A549 (cell line): ENCODE results near the gene KRT16. TPM values are rescaled to one million over a fixed set of nuclear protein-coding genes. Genes with fewer than 3 reads are reported as not detected.

Experiments used
- ATAC-seq, 2 experiments: fragments of 200-7000 bp in 1 of 2; fragments of >200 bp in 1 of 2; cut with Nextera tagmentation in 1 of 2; cut with Tn5 transposase in 1 of 2; 3 replicates each; pipeline versions ENCODE4 v1.8.0 to v1.9.1; 2018 to 2020; ENCODE audit warnings: mild to moderate bottlenecking in 1 of 2, moderate library complexity in 1 of 2
- CTCF ChIA-PET: fragments of 300-600 bp; sonication (Branson Sonifier 250); formaldehyde crosslinking; extraction: SDS; loops from one replicate; lab custom pipeline; 2021; ENCODE audit warnings: antibody characterized with exemption, inconsistent platforms; lab: Yijun Ruan, JAX
- POLR2A ChIA-PET: fragments of 350-600 bp; formaldehyde crosslinking; extraction: SDS; loops from one replicate; lab custom pipeline; 2021; ENCODE audit warnings: antibody characterized with exemption, inconsistent platforms; lab: Yijun Ruan, JAX
- DNase-seq, 2 experiments: peaks; one replicate each; pipeline versions ENCODE4 v3.0.0 to v3.0.0-alpha.2; 2011 to 2016; ENCODE audit warnings: low read depth in 1 of 2, low spot score in 1 of 2
- FAIRE-seq: peaks from 2 replicates; lab custom pipeline; 2011; peaks lifted over from hg19 to GRCh38; lab: Jason Lieb, UNC
- H3K27ac ChIP-seq, 2 experiments: fragments of >200 bp; sonication (Bioruptor Twin); formaldehyde crosslinking; 3 replicates each; pipeline ENCODE4 v1.5.1; 2016 to 2017
- H3K4me1 ChIP-seq: fragments of >200 bp; sonication (Bioruptor Twin); formaldehyde crosslinking; 3 replicates; pipeline ENCODE4 v1.6.1; 2016
- H3K4me2 ChIP-seq: fragments of >200 bp; sonication (Bioruptor Twin); formaldehyde crosslinking; 3 replicates; pipeline ENCODE4 v1.6.1; 2016
- H3K4me3 ChIP-seq: fragments of >200 bp; sonication (Bioruptor Twin); formaldehyde crosslinking; 3 replicates; pipeline ENCODE4 v1.5.1; 2016
- H3K9me3 ChIP-seq: fragments of >200 bp; sonication (Bioruptor Twin); formaldehyde crosslinking; 3 replicates; pipeline ENCODE4 v1.6.1; 2016
- BHLHE40 ChIP-seq: IDR thresholded peaks from 2 replicates; pipeline ENCODE4 v1.6.1; 2012; ENCODE audit warnings: low read depth, low read length, inconsistent platforms
- CBX8 ChIP-seq: fragments of 200-600 bp; sonication (generic); IDR thresholded peaks from 2 replicates; pipeline ENCODE4 v1.6.1; 2016
- CEBPB ChIP-seq, 2 experiments: fragments of >200 bp in 1 of 2; sonication (Bioruptor Twin) in 1 of 2; formaldehyde crosslinking in 1 of 2; IDR thresholded peaks; 2 replicates each; pipeline ENCODE4 v1.6.1; 2012 to 2016
- CHD4 ChIP-seq: fragments of 200-600 bp; sonication (generic); IDR thresholded peaks from 2 replicates; pipeline ENCODE4 v1.6.1; 2016; ENCODE audit warnings: antibody characterized with exemption, mild to moderate bottlenecking, borderline replicate concordance
- EHF ChIP-seq: fragments of 250-450 bp; sonication (Bioruptor Pico); IDR thresholded peaks from 2 replicates; pipeline ENCODE4 v1.5.0; 2020; ENCODE audit warnings: mild to moderate bottlenecking
- EHMT2 ChIP-seq: fragments of 200-600 bp; sonication (generic); IDR thresholded peaks from 2 replicates; pipeline ENCODE4 v1.6.1; 2016; ENCODE audit warnings: antibody characterized with exemption, low read depth, mild to moderate bottlenecking, moderate library complexity
- ELK1 ChIP-seq: fragments of 150-350 bp; IDR thresholded peaks from 2 replicates; pipeline ENCODE4 v1.6.1; 2014; ENCODE audit warnings: low read depth, mild to moderate bottlenecking, low read length
- EP300 ChIP-seq, 2 experiments: fragments of >200 bp; sonication (Bioruptor Twin); formaldehyde crosslinking; IDR thresholded peaks; 2 replicates in 1 of 2; 3 replicates in 1 of 2; pipeline ENCODE4 v1.6.1; 2016 to 2017
- FOSB ChIP-seq: fragments of 250-450 bp; sonication (Bioruptor Pico); IDR thresholded peaks from 2 replicates; pipeline ENCODE4 v1.5.0; 2020; ENCODE audit warnings: mild to moderate bottlenecking, moderate library complexity
- FOSL2 ChIP-seq, 2 experiments: fragments of 450-650 bp in 1 of 2; fragments of >200 bp in 1 of 2; sonication (Bioruptor Twin) in 1 of 2; formaldehyde crosslinking; IDR thresholded peaks; 2 replicates each; pipeline versions ENCODE4 v1.5.0 to v1.6.1; 2016 to 2020; ENCODE audit warnings: mild to moderate bottlenecking in 1 of 2, moderate library complexity in 1 of 2
- GATA3 ChIP-seq: IDR thresholded peaks from 2 replicates; pipeline ENCODE4 v1.6.1; 2012; ENCODE audit warnings: borderline replicate concordance
- HOXA7 ChIP-seq: fragments of 250-450 bp; sonication (Bioruptor Pico); IDR thresholded peaks from 2 replicates; pipeline ENCODE4 v1.5.0; 2020; ENCODE audit warnings: mild to moderate bottlenecking, moderate library complexity
- HOXB5 ChIP-seq: fragments of 250-450 bp; sonication (Bioruptor Pico); IDR thresholded peaks from 2 replicates; pipeline ENCODE4 v1.5.0; 2020; ENCODE audit warnings: mild to moderate bottlenecking, moderate library complexity
- JUN ChIP-seq, 2 experiments: fragments of >200 bp; sonication (Bioruptor Twin); formaldehyde crosslinking; IDR thresholded peaks; 2 replicates in 1 of 2; 3 replicates in 1 of 2; pipeline ENCODE4 v1.6.1; 2016 to 2017
- KDM5A ChIP-seq: fragments of 200-600 bp; sonication (generic); IDR thresholded peaks from 2 replicates; pipeline ENCODE4 v1.6.1; 2016; ENCODE audit warnings: antibody characterized with exemption, mild to moderate bottlenecking
- MAFK ChIP-seq: fragments of 450-650 bp; IDR thresholded peaks from 2 replicates; pipeline ENCODE4 v1.6.1; 2014; ENCODE audit not compliant: partially characterized antibody
- MAX ChIP-seq: IDR thresholded peaks from 2 replicates; pipeline ENCODE4 v1.6.1; 2012
- MYC ChIP-seq: IDR thresholded peaks from 2 replicates; pipeline ENCODE4 v1.6.1; 2012; ENCODE audit warnings: mild to moderate bottlenecking, inconsistent platforms, low read length, improper control_type of control experiment, borderline replicate concordance
- NFE2L2 ChIP-seq: fragments of 150-350 bp; conservative IDR thresholded peaks from 2 replicates; pipeline ENCODE4 v1.6.1; 2014; ENCODE audit warnings: low read length
- NPAS2 ChIP-seq: fragments of 250-450 bp; sonication (Bioruptor Pico); IDR thresholded peaks from 2 replicates; pipeline ENCODE4 v1.8.0; 2022; ENCODE audit warnings: mild to moderate bottlenecking, moderate library complexity, borderline replicate concordance
- NR3C1 ChIP-seq: fragments of >200 bp; sonication (Bioruptor Twin); formaldehyde crosslinking; IDR thresholded peaks from 3 replicates; pipeline ENCODE4 v1.6.1; 2017
- PBX3 ChIP-seq: IDR thresholded peaks from 2 replicates; pipeline ENCODE4 v1.6.1; 2012
- POLR2A ChIP-seq: IDR thresholded peaks from 2 replicates; pipeline ENCODE4 v1.6.1; 2012; ENCODE audit warnings: mild to moderate bottlenecking, low read length
- RAD21 ChIP-seq, 2 experiments: fragments of >200 bp in 1 of 2; sonication (Bioruptor Twin) in 1 of 2; formaldehyde crosslinking in 1 of 2; IDR thresholded peaks in 1 of 2; conservative IDR thresholded peaks in 1 of 2; 2 replicates in 1 of 2; 3 replicates in 1 of 2; pipeline ENCODE4 v1.6.1; 2012 to 2018; ENCODE audit warnings: inconsistent platforms in 1 of 2
- RCOR1 ChIP-seq: fragments of 150-350 bp; IDR thresholded peaks from 2 replicates; pipeline ENCODE4 v1.6.1; 2014; ENCODE audit warnings: antibody characterized with exemption, low read length, low read depth
- RFX5 ChIP-seq: fragments of 450-650 bp; IDR thresholded peaks from 2 replicates; pipeline ENCODE4 v1.7.1; 2014; ENCODE audit warnings: antibody characterized with exemption, mild to moderate bottlenecking, moderate library complexity
- SMC3 ChIP-seq: fragments of >200 bp; sonication (Bioruptor Twin); formaldehyde crosslinking; IDR thresholded peaks from 3 replicates; pipeline ENCODE4 v1.6.1; 2018; ENCODE audit warnings: inconsistent platforms
- TFCP2L1 ChIP-seq: fragments of 250-450 bp; sonication (Bioruptor Pico); IDR thresholded peaks from 2 replicates; pipeline ENCODE4 v1.5.0; 2021; ENCODE audit warnings: mild to moderate bottlenecking
- TP53 ChIP-seq: fragments of 250-450 bp; sonication (Bioruptor Pico); IDR thresholded peaks from 2 replicates; pipeline ENCODE4 v1.5.0; 2021; ENCODE audit warnings: mild to moderate bottlenecking, moderate library complexity
- ZFP36 ChIP-seq: fragments of 450-650 bp; IDR thresholded peaks from 2 replicates; pipeline ENCODE4 v1.6.1; 2014; ENCODE audit warnings: borderline replicate concordance; ENCODE audit not compliant: partially characterized antibody
- ZSCAN20 ChIP-seq: fragments of 250-450 bp; sonication (Bioruptor Pico); IDR thresholded peaks from 2 replicates; pipeline ENCODE4 v1.8.0; 2022; ENCODE audit warnings: mild to moderate bottlenecking, moderate library complexity
- WGBS: methylation state at CpG from one replicate; pipeline ENCODE4 v1.1.6; 2017; ENCODE audit errors: missing lambda C conversion rate; 5-methylcytosine and 5-hydroxymethylcytosine counted together
- polyA plus RNA-seq, 4 experiments: library from polyadenylated mRNA; depleted of rRNA in 3 of 4; stranded (reverse); fragments of >200 nt; fragmentation: RNase III in 1 of 4; extraction: RNeasy Plus Mini Kit Qiagen cat#74134 plus additional on column Dnase treatment in 1 of 4; gene quantifications; 2 replicates in 3 of 4; 3 replicates in 1 of 4; pipeline ENCODE4 v1.2.3, GENCODE V29; 2011 to 2017
- TF ChIP-seq, protein P1 (sequence below): fragments of 200-600 bp; sonication (generic); IDR thresholded peaks from 2 replicates; pipeline ENCODE4 v1.6.1; 2016; ENCODE audit warnings: antibody characterized with exemption, mild to moderate bottlenecking, moderate library complexity
- TF ChIP-seq, protein P2 (sequence below): IDR thresholded peaks from 2 replicates; pipeline ENCODE4 v1.6.1; 2012; ENCODE audit warnings: low read depth, borderline replicate concordance

The KRT16 gene
- polyA plus RNA-seq, 2 of the 4 experiments (the other 2 are of a cell fraction): 0.28 TPM; not detected in 1

DNA sequence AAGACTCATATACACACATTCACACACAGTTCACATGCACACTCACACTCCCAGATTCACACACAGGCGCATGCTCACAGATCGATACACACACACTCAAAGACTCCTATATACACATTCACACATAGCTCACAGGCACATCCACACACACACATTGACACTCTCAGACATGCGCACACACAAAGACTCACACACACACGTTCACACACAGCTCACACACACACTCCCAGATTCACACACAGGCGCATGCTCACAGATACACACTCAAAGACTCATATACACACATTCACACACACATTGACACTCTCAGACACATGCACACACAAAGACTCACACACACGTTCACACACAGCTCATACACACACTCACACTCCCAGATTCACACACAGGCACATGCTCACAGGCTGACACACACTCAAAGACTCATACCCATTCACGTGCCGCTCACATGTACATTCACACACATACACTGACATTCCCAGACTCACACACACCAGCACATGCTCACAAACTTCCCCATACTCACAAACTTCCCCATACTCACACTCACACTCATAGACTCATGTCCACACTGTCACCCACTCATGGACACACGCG lies 37.5 kb upstream of the KRT16 start (continued):
- TF ChIP-seq RAD21 (conservative IDR thresholded peaks at IDR 0.05 in 1 of 2, IDR thresholded peaks at IDR 0.05 in 1 of 2) (no peak), CEBPB (IDR thresholded peaks at IDR 0.05) (no peak)

DNA sequence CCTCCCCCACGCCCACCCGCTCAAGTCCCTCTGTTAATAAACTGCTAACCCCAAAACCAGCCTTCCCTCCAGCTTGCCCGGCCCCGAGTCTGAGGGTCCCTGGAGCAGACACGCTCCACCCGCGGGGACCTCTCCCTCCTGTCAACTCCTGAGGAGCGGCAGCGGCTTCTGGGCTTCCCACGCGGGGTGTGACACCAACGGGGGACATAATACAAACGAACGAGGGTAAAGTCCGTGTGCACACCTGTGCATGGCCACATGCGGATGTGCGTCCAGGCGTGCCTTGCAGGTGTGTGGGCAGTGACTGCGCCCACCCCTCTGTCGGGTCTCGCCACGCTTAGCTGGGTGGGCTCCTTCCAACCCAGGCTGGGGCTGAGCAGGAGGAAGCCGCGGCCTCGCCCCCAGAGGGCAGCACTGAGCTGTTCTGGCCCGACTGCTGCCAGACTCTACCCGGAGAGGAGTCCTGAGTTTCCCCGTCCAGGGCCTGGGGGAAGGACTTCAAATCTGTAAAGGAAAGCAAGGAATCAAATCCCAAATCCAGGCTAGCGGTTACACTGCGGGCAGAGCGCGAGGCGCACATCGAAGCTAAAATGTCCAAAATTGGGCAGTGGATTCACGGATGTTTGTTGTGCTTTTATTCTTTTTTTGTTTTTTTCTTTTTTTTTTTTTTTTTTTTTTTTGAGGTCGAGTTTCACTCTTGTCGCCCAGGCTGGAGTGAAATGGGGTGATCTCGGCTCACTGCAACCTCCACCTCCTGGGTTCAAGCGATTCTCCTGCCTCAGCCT lies 36.0 kb upstream of the KRT16 start:
- ChIA-PET CTCF (interaction anchor here (0.6 to 18.4 kb wide), 150 partner anchors 9 to 1339 kb away, joined by 3 to 678 read pairs (median 4); partner anchors contain the start of genes EIF1, KRT12, KRT14 and KRT15), POLR2A (interaction anchor here (0.5 to 2.1 kb wide), 10 partner anchors 15 to 830 kb away, joined by 3 to 21 read pairs (median 6); no protein-coding TSS in a partner anchor)
- Histone ChIP-seq H3K4me2 (peak overlapping the region; percentile 97), H3K4me1 (peaks cover 40% of the 10 kb centered on the region), H3K4me3 (peak overlapping the region; percentile 48), H3K9me3 (no peaks in the 10 kb centered on the region), H3K27ac (peak overlapping the region; percentile 85 to 89)
- DNase-seq: peak; percentile 92 to 93
- peak; percentile 79 for FAIRE-seq
- ATAC-seq: peak; percentile 84 to 94
- WGBS: 4% methylated on average over 34 of the region's 39 CpGs
- TF ChIP-seq BHLHE40 (no peak), NR3C1 (no peak), FOSL2 (IDR thresholded peaks at IDR 0.05) (no peak), FOSL2 (CRISPR knock-in tag; IDR thresholded peaks at IDR 0.05) (no peak), MYC (no peak), HOXA7 (CRISPR knock-in tag) (no peak), TP53 (CRISPR knock-in tag) (no peak), RFX5 (no peak), GATA3 (no peak), JUN (IDR thresholded peaks at IDR 0.05) (0 out of 5 replicates have a peak, but pooled peaks of 1 of the 2 experiments have one; percentile 23), MAFK (no peak), KDM5A (no peak), CEBPB (IDR thresholded peaks at IDR 0.05) (no peak), TFCP2L1 (no peak), CBX8 (no peak), CHD4 (no peak), EHMT2 (no peak), POLR2A (peak; percentile 38), FOSB (no peak), NPAS2 (CRISPR knock-in tag) (no peak), MAX (peak; percentile 50; the same call in 1 of the 2 replicates), RCOR1 (no peak), HOXB5 (no peak), PBX3 (no peak), EP300 (IDR thresholded peaks at IDR 0.05) (no peak), ZFP36 (no peak), NFE2L2 (no peak), EHF (CRISPR knock-in tag) (no peak), ZSCAN20 (CRISPR knock-in tag) (no peak), SMC3 (peak; percentile 88), ELK1 (no peak)
- TF ChIP-seq, protein P1, sequence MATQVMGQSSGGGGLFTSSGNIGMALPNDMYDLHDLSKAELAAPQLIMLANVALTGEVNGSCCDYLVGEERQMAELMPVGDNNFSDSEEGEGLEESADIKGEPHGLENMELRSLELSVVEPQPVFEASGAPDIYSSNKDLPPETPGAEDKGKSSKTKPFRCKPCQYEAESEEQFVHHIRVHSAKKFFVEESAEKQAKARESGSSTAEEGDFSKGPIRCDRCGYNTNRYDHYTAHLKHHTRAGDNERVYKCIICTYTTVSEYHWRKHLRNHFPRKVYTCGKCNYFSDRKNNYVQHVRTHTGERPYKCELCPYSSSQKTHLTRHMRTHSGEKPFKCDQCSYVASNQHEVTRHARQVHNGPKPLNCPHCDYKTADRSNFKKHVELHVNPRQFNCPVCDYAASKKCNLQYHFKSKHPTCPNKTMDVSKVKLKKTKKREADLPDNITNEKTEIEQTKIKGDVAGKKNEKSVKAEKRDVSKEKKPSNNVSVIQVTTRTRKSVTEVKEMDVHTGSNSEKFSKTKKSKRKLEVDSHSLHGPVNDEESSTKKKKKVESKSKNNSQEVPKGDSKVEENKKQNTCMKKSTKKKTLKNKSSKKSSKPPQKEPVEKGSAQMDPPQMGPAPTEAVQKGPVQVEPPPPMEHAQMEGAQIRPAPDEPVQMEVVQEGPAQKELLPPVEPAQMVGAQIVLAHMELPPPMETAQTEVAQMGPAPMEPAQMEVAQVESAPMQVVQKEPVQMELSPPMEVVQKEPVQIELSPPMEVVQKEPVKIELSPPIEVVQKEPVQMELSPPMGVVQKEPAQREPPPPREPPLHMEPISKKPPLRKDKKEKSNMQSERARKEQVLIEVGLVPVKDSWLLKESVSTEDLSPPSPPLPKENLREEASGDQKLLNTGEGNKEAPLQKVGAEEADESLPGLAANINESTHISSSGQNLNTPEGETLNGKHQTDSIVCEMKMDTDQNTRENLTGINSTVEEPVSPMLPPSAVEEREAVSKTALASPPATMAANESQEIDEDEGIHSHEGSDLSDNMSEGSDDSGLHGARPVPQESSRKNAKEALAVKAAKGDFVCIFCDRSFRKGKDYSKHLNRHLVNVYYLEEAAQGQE: no peak
- TF ChIP-seq, protein P2, sequence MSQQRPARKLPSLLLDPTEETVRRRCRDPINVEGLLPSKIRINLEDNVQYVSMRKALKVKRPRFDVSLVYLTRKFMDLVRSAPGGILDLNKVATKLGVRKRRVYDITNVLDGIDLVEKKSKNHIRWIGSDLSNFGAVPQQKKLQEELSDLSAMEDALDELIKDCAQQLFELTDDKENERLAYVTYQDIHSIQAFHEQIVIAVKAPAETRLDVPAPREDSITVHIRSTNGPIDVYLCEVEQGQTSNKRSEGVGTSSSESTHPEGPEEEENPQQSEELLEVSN: no peak; the same call in 1 of the 2 replicates
